Panc1 (cell line): Measurements from ENCODE around the gene CHST8. TPM values are rescaled to one million over a fixed set of nuclear protein-coding genes. Genes with fewer than 3 reads are reported as not detected.

Experiments
- ATAC-seq: fragments of 200-7000 bp; cut with Tn5 transposase; 2 replicates; pipeline ENCODE4 v1.9.1; 2020; ENCODE audit warnings: mild to moderate bottlenecking, moderate library complexity
- BruUV-seq: library from RNA; stranded (reverse); fragments of 400-500 nt; replicated peaks from 2 replicates; lab custom pipeline; 2021; lab: Mats Ljungman, UMichigan
- CTCF ChIA-PET: fragments of 300-600 bp; sonication (Branson Sonifier 250); formaldehyde crosslinking; loops from one replicate; lab custom pipeline; 2022; ENCODE audit warnings: antibody characterized with exemption; lab: Charles Lee
- POLR2A ChIA-PET: fragments of 300-600 bp; sonication (Branson Sonifier 250); formaldehyde crosslinking; loops from one replicate; lab custom pipeline; 2022; ENCODE audit warnings: antibody characterized with exemption; lab: Charles Lee
- DNase-seq: peaks from one replicate; pipeline ENCODE4 v3.0.0-alpha.2; 2010; ENCODE audit warnings: low read depth, low spot score
- H3K27ac ChIP-seq: 2 replicates; pipeline ENCODE4 v1.5.1; 2011; ENCODE audit warnings: mild to moderate bottlenecking, low read length, inconsistent platforms
- H3K27me3 ChIP-seq: fragments of 200-500 bp; sonication (Bioruptor generic); 2 replicates; pipeline ENCODE4 v1.6.0; 2014; ENCODE audit warnings: low read length, inconsistent platforms; ENCODE audit not compliant: control insufficient read depth, insufficient read depth
- H3K36me3 ChIP-seq: fragments of 200-500 bp; sonication (Bioruptor generic); 2 replicates; pipeline ENCODE4 v1.5.1; 2014; ENCODE audit warnings: inconsistent platforms, mild to moderate bottlenecking, low read length, moderate library complexity; ENCODE audit not compliant: control insufficient read depth, insufficient read depth
- H3K4me1 ChIP-seq: 2 replicates; pipeline ENCODE4 v1.5.1; 2011; ENCODE audit warnings: inconsistent platforms, mild to moderate bottlenecking, low read length, moderate library complexity; ENCODE audit not compliant: control insufficient read depth, insufficient read depth
- H3K4me3 ChIP-seq, 2 experiments: 2 replicates each; pipeline ENCODE4 v1.5.1; 2011 to 2012; ENCODE audit warnings: low read depth in 2 of 2, low read length in 2 of 2, mild to moderate bottlenecking in 2 of 2, inconsistent platforms in 1 of 2, moderate library complexity in 1 of 2
- H3K9me3 ChIP-seq: fragments of 200-500 bp; sonication (Bioruptor generic); 2 replicates; pipeline ENCODE4 v1.5.1; 2014; ENCODE audit warnings: low read depth, mild to moderate bottlenecking, inconsistent platforms, low read length, moderate library complexity; ENCODE audit not compliant: control insufficient read depth, insufficient read depth
- POLR2AphosphoS5 ChIP-seq: IDR thresholded peaks from 2 replicates; pipeline ENCODE4 v1.6.1; 2012; ENCODE audit warnings: mild to moderate bottlenecking, low read depth, low read length, moderate library complexity
- SIN3A ChIP-seq: IDR thresholded peaks from 2 replicates; pipeline ENCODE4 v1.6.1; 2012; ENCODE audit warnings: low read depth, mild to moderate bottlenecking, low read length, moderate library complexity, borderline replicate concordance; ENCODE audit not compliant: insufficient read depth
- TCF7L2 ChIP-seq: IDR thresholded peaks from 2 replicates; pipeline ENCODE4 v1.6.1; 2011; ENCODE audit warnings: mild to moderate bottlenecking, low read depth, low read length, inconsistent platforms
- in situ Hi-C: cut with HindIII; loops from 2 replicates; pipeline ENCODE4 v1.10.0; 2016; ENCODE audit warnings: low sequenced_read_pairs, low pct_unique_long_range_greater_than_20kb
- intact Hi-C: fragments of 100-400 bp; cut with micrococcal nuclease; formaldehyde crosslinking; loops from one replicate; pipeline ENCODE4 v1.10.0; 2022; ENCODE audit not compliant: unreplicated experiment
- total RNA-seq: library from RNA; stranded (reverse); gene quantifications from one replicate; pipeline ENCODE4 v1.2.1, GENCODE V29; 2021; ENCODE audit not compliant: unreplicated experiment
- TF ChIP-seq, protein P1 (sequence below): fragments of 450-650 bp; IDR thresholded peaks from 2 replicates; pipeline ENCODE4 v1.5.1; 2017; ENCODE audit warnings: mild to moderate bottlenecking
- TF ChIP-seq, protein P2 (sequence below), 2 experiments: IDR thresholded peaks; 2 replicates each; pipeline ENCODE4 v1.6.1; 2011 to 2012; ENCODE audit warnings: low read depth in 2 of 2, control low read depth in 1 of 2, low read length in 1 of 2, mild to moderate bottlenecking in 1 of 2, moderate library complexity in 1 of 2; ENCODE audit not compliant: insufficient read depth in 1 of 2

The CHST8 gene
- total RNA-seq, 1 experiment from 2014 or later = 0.28 TPM

DNA sequence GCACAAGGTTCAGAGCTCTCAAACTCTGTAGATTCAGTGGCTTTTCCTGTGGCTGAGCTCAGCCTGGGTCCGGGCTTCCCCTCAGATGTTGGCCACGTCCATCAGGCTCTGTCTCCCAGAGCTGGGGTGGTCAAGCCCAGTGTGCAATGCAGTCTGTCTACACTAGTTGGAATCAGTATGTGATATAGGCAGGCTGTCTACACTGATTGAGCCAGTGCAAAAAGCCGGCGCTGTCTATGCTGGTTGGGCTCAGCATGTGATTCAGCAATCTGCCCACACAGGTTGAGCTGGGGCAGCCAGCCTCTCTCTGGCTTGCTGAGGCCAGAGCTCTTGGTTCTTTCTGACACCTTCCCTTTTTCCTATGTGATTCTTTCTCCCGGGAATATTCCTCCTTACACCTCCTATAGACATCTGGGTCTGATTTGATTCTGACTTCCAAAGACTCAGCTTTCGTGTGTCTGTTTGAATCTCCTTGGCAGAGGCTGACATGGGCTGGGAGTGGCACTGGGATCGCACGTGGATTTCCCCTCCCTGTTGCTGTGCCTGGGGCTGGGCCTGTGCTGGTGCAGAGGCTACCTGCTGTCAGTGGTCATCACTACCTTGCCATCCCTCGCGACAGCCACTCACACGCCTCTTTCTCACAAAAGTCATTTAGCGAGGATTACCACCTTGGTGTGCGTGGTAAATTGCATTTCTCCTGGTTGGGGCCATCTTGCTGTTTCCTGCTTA is 9.3 kb downstream of the CHST8 start:
- ATAC-seq (peak; percentile 46), DNase-seq (no peak)
- POLR2A ChIA-PET = no interaction called here
- Histone ChIP-seq H3K4me3 (no peak overlapping the region), H3K9me3 (no peaks in the 10 kb centered on the region), H3K4me1 (no peaks in the 10 kb centered on the region), H3K27ac (no peak overlapping the region), H3K36me3 (no peaks in the 10 kb centered on the region), H3K27me3 (peaks cover 7% of the 10 kb centered on the region; the same call in 1 of the 2 replicates)
- in situ Hi-C loops = no loop called here
- TF ChIP-seq, protein P1, sequence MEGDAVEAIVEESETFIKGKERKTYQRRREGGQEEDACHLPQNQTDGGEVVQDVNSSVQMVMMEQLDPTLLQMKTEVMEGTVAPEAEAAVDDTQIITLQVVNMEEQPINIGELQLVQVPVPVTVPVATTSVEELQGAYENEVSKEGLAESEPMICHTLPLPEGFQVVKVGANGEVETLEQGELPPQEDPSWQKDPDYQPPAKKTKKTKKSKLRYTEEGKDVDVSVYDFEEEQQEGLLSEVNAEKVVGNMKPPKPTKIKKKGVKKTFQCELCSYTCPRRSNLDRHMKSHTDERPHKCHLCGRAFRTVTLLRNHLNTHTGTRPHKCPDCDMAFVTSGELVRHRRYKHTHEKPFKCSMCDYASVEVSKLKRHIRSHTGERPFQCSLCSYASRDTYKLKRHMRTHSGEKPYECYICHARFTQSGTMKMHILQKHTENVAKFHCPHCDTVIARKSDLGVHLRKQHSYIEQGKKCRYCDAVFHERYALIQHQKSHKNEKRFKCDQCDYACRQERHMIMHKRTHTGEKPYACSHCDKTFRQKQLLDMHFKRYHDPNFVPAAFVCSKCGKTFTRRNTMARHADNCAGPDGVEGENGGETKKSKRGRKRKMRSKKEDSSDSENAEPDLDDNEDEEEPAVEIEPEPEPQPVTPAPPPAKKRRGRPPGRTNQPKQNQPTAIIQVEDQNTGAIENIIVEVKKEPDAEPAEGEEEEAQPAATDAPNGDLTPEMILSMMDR = no peak
- TF ChIP-seq POLR2AphosphoS5 (no peak), SIN3A (no peak), TCF7L2 (no peak)
- TF ChIP-seq, protein P2, sequence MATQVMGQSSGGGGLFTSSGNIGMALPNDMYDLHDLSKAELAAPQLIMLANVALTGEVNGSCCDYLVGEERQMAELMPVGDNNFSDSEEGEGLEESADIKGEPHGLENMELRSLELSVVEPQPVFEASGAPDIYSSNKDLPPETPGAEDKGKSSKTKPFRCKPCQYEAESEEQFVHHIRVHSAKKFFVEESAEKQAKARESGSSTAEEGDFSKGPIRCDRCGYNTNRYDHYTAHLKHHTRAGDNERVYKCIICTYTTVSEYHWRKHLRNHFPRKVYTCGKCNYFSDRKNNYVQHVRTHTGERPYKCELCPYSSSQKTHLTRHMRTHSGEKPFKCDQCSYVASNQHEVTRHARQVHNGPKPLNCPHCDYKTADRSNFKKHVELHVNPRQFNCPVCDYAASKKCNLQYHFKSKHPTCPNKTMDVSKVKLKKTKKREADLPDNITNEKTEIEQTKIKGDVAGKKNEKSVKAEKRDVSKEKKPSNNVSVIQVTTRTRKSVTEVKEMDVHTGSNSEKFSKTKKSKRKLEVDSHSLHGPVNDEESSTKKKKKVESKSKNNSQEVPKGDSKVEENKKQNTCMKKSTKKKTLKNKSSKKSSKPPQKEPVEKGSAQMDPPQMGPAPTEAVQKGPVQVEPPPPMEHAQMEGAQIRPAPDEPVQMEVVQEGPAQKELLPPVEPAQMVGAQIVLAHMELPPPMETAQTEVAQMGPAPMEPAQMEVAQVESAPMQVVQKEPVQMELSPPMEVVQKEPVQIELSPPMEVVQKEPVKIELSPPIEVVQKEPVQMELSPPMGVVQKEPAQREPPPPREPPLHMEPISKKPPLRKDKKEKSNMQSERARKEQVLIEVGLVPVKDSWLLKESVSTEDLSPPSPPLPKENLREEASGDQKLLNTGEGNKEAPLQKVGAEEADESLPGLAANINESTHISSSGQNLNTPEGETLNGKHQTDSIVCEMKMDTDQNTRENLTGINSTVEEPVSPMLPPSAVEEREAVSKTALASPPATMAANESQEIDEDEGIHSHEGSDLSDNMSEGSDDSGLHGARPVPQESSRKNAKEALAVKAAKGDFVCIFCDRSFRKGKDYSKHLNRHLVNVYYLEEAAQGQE (IDR thresholded peaks at IDR 0.05; ENCODE audit: insufficient read depth in 1 of 2, low read depth in 2 of 2, low read length in 1 of 2) = no peak
- CTCF ChIA-PET = no interaction called here
- intact Hi-C loops = no loop called here
- BruUV-seq = no TSS peak

DNA sequence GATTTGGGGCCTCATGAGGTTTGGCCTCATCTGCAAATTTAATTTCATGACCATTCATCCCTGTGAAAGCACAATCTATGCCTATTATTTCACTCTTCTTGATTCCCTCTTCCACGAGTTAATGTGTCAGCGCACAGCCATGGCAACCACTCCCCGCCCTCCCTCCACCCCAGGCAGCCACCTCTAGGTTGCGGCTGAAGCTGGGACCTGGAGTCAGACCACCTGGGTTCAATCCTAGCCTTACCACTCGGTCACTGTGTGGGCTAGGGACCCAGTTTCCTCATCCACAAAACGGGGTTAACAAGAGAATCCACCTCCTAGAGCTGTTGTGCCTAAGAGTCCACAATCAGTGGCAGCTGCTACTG is 9.8 kb downstream of the CHST8 start:
- Histone ChIP-seq H3K36me3 (no peaks in the 10 kb centered on the region), H3K4me1 (no peaks in the 10 kb centered on the region), H3K27ac (no peak overlapping the region), H3K9me3 (no peaks in the 10 kb centered on the region), H3K4me3 (no peak overlapping the region), H3K27me3 (peaks cover 2% of the 10 kb centered on the region; the same call in 1 of the 2 replicates)
- no TSS peak for BruUV-seq
- ChIA-PET CTCF (no interaction called here), POLR2A (no interaction called here)
- intact Hi-C loops (no loop called here), in situ Hi-C loops (no loop called here)
- DNase-seq (no peak), ATAC-seq (no peak)
- TF ChIP-seq, protein P1 = no peak
- TF ChIP-seq POLR2AphosphoS5 (no peak), SIN3A (no peak)
